Colonic mucosa (tissue), 4 donors: Measurements from ENCODE around the gene PARVA. TPM values are rescaled to one million over a fixed set of nuclear protein-coding genes. Genes with fewer than 3 reads are reported as not detected.

ENCODE experiments used
- DNase-seq: peaks from one replicate; pipeline ENCODE4 v3.0.0-alpha.2; 2020
- H3K27ac ChIP-seq: fragments of 200-600 bp; one replicate; pipeline ENCODE4 v1.8.0; 2021
- H3K27me3 ChIP-seq: fragments of 200-600 bp; one replicate; pipeline ENCODE4 v1.8.0; 2021
- H3K36me3 ChIP-seq: fragments of 200-600 bp; one replicate; pipeline ENCODE4 v1.8.0; 2021
- H3K4me1 ChIP-seq: fragments of 200-600 bp; one replicate; pipeline ENCODE4 v1.8.0; 2021; ENCODE audit warnings: mild to moderate bottlenecking
- H3K4me3 ChIP-seq: fragments of 200-600 bp; one replicate; pipeline ENCODE4 v1.8.0; 2021
- H3K9ac ChIP-seq, 2 donors: one replicate each; pipeline ENCODE4 v1.7.0; 2013; ENCODE audit warnings: control low read depth in 2 of 2, low read depth in 2 of 2, low read length in 2 of 2
- H3K9me3 ChIP-seq: fragments of 200-600 bp; one replicate; pipeline ENCODE4 v1.8.0; 2021
- CTCF ChIP-seq: fragments of 200-600 bp; IDR thresholded peaks from one replicate; pipeline ENCODE4 v1.8.0; 2022; ENCODE audit warnings: antibody characterized with exemption, mild to moderate bottlenecking
- intact Hi-C: fragments of 100-400 bp; cut with DNase I; formaldehyde crosslinking; loops from one replicate; pipeline ENCODE4 v1.14.1; 2022
- total RNA-seq, 2 donors: library from RNA; stranded (reverse); fragmentation: NEBNext Ultra II Directional in 1 of 2; extraction: Animal tissue kit (Norgen Biotek cat#: 25700) in 1 of 2; gene quantifications; one replicate each; pipeline ENCODE4 v1.2.1, GENCODE V29; 2021
- donor health status: healthy.
- donor health status: DM: no; HTN: no; CAD: no.
- donor health status: DM: no; HTN: no; CAD: no.

The PARVA gene
- total RNA-seq, 2 donors from 2014 or later: 61.8 to 78.5 TPM

GRCh38 chr11:12449961-12450715 lies 72.8 kb downstream of the PARVA start:
- no peak overlapping the region for H3K27ac ChIP-seq
- H3K27me3 ChIP-seq: no peaks in the 10 kb centered on the region
- no peak overlapping the region for H3K9ac ChIP-seq
- no peak for TF ChIP-seq CTCF
- no peaks in the 10 kb centered on the region for H3K4me1 ChIP-seq
- H3K4me3 ChIP-seq: no peak overlapping the region
- intact Hi-C loops: no loop called here
- no peak for DNase-seq
- H3K9me3 ChIP-seq: no peaks in the 10 kb centered on the region
- H3K36me3 ChIP-seq: no peaks in the 10 kb centered on the region

DNA sequence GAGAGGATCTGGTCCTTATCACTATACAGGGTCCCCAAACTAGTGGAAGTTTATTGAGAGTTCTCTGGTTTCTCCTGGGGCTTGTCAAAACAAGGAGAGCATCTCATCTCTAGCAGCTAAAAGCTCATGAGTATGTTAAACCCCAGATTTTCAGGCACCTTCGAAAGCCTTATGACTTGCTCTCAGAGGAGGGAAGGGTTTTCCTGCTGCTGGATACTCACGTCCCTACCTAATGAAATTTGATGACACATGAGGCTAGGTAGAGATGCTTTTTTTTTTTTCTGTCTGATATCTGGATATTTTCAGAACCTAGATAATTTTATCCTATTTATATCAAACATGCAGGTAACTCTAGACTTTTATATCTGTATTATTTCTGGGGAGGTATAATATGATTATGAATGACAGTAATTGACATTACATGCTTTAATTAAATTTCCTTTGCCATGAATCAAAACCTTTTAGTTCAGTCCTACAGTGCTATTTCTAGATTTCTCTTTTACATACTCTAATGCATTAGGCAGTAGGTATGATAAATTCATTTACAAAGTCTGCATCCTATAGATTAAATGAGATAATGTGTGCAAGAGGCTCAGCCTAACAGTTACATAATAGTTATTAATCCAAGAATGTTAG lies 73.9 kb downstream of the PARVA start:
- DNase-seq: no peak
- H3K27me3 ChIP-seq: no peaks in the 10 kb centered on the region
- no peaks in the 10 kb centered on the region for H3K36me3 ChIP-seq
- TF ChIP-seq CTCF: no peak
- H3K4me3 ChIP-seq: no peak overlapping the region
- no peaks in the 10 kb centered on the region for H3K9me3 ChIP-seq
- no peaks in the 10 kb centered on the region for H3K4me1 ChIP-seq
- H3K27ac ChIP-seq: no peak overlapping the region
- no peak overlapping the region for H3K9ac ChIP-seq
- intact Hi-C loops: no loop called here

DNA sequence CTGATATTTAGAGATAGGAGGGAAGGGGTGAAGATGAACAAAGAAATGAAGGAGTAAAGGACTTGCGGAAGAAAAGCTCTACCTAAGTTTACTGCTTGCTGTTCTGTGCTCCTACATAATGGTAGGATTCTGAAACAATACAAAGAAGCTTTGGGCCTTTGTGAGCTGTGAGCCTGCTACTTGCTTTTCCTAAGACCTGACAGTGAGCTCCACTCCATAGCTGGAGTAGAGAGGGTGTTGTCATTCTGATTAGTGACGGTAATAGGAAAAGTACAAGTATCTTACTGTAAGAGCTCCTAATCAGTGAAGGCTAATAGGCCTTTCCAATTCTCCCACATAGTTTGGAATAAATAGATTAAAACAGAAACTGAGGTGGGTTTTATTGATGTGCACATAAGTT lies 75.9 kb downstream of the PARVA start:
- intact Hi-C loops: no loop called here
- H3K9me3 ChIP-seq: no peaks in the 10 kb centered on the region
- H3K36me3 ChIP-seq: no peaks in the 10 kb centered on the region
- H3K27me3 ChIP-seq: no peaks in the 10 kb centered on the region
- H3K9ac ChIP-seq: no peak overlapping the region
- H3K4me1 ChIP-seq: no peaks in the 10 kb centered on the region
- no peak for TF ChIP-seq CTCF
- no peak overlapping the region for H3K27ac ChIP-seq
- no peak for DNase-seq
- no peak overlapping the region for H3K4me3 ChIP-seq

DNA sequence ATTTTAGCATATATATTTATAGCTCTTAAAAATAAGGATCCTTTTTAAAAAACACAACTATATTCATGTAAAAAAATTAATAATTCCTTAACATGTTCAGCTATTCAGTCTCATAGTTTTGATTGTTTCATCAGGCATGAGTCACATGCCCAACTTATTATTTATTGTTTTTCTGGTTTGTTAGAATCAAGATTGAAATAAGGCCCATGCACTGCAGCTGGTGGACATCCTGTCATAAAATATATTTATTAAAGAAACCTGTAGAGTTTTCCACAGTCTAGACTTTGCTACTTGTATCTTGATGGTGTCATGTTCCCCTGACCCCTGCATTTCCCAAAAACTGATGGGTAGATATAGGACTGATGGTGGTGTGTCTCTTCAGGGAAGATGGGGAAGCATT lies 77.4 kb downstream of the PARVA start:
- intact Hi-C loops: no loop called here
- Histone ChIP-seq H3K9me3 (no peaks in the 10 kb centered on the region), H3K27ac (no peak overlapping the region), H3K4me3 (no peak overlapping the region), H3K9ac (no peak overlapping the region), H3K36me3 (no peaks in the 10 kb centered on the region), H3K27me3 (no peaks in the 10 kb centered on the region), H3K4me1 (no peaks in the 10 kb centered on the region)
- no peak for TF ChIP-seq CTCF
- no peak for DNase-seq

DNA sequence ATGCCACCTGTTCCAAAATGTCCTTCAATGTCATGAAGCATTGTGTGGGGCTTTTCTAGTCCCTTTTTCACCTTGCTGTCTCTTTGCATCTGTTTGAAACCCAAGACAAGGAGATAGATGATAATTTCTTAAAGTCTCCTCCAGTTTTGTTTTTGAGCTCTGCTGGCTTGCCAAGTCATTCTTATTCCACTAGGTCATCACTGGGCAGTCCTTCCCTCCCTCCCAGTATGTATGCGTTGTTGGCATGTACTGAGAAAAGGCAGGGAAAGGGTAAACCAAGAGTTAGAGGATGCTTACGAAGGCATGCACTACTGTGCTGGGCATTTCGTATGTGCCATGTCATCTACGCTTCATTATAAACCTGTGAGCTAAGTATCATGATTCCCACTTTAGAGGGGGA lies 78.6 kb downstream of the PARVA start:
- no peaks in the 10 kb centered on the region for H3K36me3 ChIP-seq
- no peak overlapping the region for H3K9ac ChIP-seq
- H3K4me3 ChIP-seq: no peak overlapping the region
- H3K27me3 ChIP-seq: no peaks in the 10 kb centered on the region
- no peak for TF ChIP-seq CTCF
- H3K27ac ChIP-seq: no peak overlapping the region
- H3K9me3 ChIP-seq: no peaks in the 10 kb centered on the region
- intact Hi-C loops: no loop called here
- no peak for DNase-seq
- H3K4me1 ChIP-seq: no peaks in the 10 kb centered on the region
